Limb (tissue), 2 donors: ENCODE measurements around the gene DUSP28.
A peak's percentile ranks its signal among the peaks of the same experiment; 100 is the strongest.

ENCODE experiments used
- DNase-seq, 2 donors: peaks; one replicate each; pipeline ENCODE4 v3.0.0-alpha.2; 2016; ENCODE audit errors: extremely low spot score in 2 of 2

The DUSP28 gene

DNA sequence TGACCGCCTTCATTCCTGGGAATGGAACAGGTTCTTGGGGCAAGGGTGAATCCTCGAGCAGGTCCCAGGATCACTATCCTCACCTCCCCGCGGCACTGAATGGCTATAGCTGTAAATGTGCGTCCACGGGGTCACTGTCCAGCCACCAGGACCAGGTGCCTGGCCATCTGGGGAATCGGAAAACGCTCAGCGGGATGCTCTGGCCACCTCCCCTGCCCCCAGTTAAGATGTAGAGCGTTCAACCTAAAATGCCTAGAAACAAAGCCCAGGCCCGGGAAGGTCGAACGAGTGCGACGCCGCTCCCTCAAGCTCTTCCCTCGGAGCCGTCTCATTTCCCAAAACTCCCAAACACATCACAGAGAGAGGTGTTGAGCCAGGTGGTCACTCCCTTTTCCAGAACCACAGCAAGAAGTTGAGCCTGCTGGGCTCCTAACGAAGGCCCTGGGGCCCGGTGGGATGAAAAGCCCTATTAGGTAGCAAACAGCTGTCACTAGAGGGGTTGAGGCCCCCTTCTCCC is 25.6 kb downstream of the DUSP28 start:
- DNase-seq: no peak

DNA sequence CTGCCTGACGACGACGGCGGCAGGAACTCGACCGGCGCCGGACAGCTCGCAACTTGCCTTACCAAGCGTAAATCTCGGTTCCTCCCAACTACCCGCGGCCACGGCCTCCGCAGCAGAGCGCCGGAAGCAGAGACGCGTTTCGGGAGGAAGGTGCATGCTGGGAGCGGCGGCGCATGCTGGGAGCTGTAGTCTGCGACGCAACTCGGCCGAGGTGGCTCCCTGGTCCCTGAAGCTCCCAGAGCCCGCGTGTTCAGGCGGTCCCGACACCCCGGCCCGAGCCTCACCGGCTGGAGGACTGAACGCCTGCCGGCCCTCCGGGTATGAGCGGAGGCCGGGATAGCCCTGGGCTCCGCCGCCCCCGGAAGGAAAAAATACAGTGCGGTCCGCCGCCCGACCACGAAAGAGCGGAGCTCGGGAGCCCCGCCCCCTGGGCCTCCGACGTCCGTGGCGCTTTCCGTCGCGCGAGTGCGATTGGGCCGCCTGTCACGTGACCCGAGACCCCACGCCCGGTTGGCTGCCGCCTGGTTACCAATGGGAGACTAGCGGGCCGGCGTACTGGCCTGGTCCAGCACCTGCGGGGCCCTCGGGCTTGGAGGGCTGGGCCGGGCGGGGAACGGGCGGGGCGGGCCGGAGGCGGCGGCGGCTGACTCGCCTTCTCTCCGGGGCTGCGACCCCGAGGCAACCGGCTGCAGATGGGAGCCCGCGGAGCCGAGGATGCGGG is 26.2 kb downstream of the DUSP28 start, which contains the start of gene CAPN10:
Gene CAPN10 (plus strand): TSS at position 537 of the 721 bp plus-strand sequence. CDS start 178 bp downstream, at position 715.
- DNase-seq: peak; percentile 98

DNA sequence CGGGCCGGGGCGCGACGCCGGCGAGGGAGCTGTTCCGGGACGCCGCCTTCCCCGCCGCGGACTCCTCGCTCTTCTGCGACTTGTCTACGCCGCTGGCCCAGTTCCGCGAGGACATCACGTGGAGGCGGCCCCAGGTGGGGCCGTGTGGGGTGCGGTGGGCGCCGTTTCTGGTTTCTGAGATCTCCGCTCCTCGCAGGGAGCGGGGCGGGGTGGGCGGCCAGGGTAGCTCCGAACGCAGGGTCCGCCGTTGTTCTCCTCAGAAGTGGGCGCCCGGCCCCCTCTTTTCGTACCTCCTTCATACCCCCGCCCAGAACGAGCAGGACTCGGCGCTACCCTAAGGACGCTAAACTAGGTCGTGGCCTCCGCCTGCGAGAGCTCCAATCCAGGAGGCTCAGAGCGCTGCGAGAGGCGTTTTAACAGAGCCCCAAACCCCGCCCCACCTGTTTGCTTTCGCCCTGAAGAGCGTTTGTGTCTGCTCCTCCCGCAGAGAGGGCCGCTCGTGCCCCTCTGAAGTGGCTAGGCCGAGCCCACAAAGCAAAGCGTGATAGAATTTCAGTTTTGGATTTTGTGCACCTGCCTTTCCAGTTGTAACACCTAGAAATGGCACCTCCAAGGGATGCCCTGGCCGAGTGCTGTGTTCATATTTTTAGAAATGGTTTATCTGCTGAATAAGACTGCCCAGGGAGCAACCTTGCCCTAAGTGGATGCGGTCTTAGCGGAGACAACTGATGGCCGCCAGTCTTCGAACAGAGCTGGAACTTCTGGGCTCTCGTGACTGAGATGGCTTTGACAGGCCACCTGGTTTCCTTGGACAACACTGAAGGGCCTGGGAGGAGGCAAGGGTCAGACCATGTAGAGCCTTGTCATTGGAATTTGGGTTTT is 27.0 kb downstream of the DUSP28 start:
- DNase-seq: no peak

DNA sequence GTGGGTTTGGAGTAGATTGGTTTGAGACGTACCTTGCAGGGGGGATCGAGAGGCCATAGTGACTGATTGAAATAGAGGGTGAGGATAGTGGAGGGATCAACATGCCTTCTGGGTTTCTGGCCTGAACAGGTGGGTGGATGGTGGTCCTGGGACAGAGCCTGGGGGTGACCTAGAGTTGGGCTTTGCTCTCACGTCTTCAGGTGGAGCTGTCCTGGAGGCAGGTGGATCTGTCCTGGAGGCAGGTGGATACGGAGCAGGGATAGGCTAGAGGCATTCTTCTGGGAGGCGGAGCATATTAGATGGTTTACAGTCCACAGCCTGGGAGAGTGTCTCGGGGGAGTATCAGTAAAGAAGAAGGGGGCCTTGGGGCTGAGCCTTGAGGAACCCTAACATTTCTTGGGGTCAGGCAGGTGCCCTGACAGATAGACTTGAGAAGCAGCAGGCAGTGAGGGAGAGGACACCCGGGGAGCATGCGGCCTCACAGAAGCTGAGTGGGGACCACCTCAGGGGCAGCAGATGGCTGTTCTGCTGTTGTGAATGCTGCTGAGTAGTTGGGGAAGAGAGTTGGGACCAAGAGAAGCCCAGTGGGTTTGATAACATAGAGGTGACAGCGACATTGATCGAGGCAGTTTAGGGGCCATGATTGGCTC is 28.0 kb downstream of the DUSP28 start:
- DNase-seq: no peak

DNA sequence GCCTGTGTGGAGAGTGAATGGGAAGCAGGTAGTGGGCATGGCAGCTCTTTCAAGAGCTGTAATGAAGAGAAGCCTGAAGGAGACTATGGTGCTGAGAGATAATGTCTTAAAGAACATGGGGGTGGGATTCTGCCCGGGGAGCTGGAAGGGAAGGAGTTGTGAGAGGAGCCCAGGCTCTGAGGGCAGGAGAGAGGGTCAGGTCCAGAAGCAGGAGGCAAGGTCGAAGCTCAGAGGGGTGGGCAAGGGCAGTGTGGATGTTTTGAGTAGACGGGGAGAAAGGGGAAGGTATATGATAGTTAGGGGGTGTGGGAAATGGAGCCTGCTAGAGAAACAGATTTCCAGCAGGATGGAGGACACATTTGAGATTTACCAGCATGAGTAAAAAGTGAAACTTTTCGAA is 28.5 kb downstream of the DUSP28 start:
- DNase-seq: no peak

DNA sequence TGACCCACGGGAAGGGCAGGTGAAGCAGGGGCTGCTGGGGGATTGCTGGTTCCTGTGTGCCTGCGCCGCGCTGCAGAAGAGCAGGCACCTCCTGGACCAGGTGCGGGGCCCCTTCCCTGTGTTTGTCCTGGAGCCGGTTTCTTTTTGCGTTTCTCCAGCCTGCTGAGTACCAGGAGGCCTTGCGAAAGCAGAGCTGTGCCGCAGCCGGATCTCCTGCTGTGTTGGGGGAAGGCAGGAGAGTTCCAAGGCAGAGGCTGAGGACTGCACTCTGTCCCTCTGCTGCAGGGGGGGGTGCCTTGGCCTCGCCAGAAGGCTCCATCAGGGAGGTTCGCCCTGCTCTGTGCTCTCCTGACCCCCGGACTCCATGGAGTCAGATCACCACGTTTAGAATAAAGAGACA is 29.2 kb downstream of the DUSP28 start:
- DNase-seq: no peak

DNA sequence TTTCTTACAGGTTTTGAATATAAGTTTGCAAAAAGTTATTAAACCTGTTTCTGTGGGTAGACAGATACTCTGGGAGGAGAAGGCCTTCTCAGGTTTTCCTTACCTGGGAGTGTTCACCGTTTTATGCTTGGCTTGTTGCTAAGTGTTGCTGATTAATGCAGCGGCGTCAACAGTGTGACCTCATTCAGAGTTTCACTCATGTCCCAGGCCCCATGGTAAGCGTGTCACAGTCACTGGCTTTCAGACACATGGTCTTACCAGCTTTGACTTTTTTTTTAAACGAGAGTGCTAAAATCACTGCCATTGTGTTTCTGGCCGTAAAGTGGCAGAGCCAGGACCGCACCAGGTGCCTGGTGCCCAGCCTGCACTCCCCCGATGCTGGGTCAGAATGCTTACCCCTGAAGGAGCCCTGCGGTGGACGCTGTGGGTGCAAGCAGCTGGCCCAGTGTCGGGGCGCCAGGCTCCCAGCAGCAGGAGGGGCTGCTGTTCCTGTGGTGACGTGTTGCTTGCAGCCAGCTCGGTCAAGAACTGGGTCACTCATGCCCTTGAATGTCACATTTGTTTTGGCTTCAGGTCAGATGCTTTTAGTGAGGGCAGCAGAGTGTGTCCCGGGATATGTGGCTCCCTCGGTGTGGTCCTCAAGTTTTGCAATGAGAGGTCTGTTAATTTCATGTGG is 29.8 kb downstream of the DUSP28 start:
- DNase-seq: no peak

DNA sequence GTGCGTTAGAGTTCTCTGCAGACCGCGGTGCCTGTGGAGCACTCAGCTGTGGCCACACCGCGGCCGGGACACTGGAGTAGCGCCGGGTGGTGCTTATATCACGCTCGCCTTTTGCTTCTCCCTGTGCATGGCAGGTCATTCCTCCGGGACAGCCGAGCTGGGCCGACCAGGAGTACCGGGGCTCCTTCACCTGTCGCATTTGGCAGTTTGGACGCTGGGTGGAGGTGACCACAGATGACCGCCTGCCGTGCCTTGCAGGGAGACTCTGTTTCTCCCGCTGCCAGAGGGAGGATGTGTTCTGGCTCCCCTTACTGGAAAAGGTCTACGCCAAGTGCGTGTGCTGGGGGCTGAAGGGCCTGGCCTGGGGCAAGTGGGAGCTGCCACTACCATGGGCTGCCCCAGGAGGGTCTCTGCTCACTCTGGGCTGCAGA is 30.5 kb downstream of the DUSP28 start:
- DNase-seq: no peak

DNA sequence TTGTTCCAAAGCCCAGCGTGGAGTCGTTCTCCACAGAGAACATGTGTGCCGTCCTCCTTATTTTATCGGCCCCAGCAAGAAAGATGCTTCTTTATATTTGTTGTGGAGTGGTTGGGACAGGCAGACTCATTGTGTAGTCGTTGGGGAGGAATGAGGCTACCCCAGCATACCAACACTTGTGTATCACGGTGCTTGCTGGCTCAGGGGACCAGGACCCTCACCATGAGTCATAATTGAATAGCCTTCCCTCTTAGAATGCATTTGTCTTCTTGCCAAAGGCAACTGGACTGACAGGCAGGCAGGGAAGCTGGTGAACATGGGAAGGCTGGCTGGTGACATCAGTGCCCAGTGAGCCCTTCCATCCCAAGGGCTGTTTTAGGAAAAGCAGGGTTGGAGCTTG is 31.1 kb downstream of the DUSP28 start:
- no peak for DNase-seq

DNA sequence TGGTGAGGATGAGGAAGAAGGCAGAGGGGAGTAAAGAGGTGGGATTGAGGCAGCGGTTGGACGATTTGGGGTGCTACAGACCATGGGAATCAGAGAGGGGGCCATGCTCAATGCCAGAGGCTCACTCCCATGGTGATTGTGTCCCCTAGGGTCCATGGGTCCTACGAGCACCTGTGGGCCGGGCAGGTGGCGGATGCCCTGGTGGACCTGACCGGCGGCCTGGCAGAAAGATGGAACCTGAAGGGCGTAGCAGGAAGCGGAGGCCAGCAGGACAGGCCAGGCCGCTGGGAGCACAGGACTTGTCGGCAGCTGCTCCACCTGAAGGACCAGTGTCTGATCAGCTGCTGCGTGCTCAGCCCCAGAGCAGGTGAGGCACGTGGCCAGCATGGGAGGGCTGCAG is 31.6 kb downstream of the DUSP28 start:
- no peak for DNase-seq

DNA sequence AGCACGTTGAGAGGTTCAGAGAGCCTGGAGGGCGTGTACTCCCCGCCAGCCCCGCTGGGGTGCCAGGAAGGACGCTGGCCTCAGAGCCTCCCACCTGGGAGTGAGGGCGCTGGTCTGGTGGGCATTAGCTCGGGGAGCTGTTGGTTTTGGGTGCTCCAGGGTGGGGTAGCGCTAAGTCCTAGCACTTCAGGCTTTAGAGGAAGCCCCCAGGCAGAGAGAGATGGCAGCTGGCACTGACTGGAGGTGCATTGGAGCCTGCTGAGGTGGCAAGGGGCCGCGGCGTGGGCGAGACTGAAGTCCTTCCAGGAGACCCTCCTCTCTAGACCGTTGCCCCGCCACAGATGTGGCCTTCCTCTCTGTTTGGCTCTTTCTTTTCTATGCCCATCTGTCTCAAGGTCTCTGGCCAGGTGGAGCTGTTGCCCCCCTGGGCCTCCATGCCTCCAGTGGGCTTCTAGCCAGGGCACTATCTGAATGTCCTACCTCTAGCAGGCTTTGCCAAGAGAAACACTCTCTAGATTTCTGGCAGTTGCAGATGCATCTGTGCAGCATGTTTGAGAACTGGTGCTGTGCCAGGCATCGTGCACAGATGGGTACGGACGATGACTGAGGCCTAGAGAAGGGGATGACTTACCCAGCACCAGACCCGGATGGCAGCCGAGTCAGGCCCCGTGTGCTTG is 33.0 kb downstream of the DUSP28 start:
- DNase-seq: no peak

DNA sequence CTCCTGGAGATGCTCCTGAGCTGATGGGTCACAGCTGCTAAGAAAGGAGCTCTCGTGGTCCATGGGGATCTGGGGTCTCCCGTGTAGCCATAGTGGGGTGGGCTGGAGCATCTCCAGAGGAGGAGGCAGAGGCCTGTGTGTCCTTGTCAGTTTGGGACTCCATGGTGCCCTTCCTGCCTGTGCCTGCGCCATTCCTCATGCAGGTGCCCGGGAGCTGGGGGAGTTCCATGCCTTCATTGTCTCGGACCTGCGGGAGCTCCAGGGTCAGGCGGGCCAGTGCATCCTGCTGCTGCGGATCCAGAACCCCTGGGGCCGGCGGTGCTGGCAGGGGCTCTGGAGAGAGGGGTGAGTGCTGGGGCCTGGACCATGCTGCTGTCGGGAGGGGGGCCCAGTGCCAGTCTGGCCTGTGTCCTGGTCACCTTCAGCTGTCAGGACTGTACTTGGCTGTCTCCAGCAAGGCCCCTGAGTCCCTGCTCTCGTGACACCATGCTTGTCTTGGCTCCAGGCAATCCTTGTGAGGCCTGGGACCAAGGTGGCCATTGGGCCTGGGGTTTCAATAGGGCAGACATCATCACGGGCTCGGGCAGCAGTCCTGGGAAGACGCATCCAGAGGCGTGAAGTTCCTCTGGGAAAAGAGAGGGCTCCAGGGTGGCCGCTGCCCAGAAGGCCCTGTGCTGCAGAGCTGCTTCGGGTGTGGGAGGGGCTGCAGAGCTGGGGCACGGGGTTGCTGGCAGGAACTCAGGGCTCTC is 33.7 kb downstream of the DUSP28 start:
- DNase-seq: no peak

DNA sequence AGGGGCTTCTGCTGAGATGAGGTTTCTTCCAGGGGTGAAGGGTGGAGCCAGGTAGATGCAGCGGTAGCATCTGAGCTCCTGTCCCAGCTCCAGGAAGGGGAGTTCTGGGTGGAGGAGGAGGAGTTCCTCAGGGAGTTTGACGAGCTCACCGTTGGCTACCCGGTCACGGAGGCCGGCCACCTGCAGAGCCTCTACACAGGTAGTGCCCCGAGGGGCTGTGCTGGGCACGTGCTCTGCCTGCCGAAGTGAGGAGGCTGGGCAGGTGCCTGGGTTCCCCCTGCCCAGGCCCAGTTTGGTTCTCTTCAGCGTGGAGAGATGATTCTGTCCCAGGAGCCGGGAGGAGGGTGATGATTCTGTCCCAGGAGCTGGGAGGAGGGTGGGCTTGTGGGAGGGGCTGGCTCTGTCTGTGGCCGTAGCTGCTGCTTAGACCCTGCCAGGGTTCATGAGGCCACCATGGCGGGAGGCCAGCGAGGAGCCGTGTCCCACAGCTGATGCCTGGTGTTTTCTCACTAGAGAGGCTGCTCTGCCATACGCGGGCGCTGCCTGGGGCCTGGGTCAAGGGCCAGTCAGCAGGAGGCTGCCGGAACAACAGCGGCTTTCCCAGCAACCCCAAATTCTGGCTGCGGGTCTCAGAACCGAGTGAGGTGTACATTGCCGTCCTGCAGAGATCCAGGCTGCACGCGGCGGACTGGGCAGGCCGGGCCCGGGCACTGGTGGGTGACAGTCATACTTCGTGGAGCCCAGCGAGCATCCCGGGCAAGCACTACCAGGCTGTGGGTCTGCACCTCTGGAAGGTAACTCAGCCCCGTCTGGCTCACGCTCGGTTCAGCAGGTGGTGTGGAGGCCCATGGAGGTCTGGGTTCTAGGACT is 34.6 kb downstream of the DUSP28 start:
- no peak for DNase-seq

DNA sequence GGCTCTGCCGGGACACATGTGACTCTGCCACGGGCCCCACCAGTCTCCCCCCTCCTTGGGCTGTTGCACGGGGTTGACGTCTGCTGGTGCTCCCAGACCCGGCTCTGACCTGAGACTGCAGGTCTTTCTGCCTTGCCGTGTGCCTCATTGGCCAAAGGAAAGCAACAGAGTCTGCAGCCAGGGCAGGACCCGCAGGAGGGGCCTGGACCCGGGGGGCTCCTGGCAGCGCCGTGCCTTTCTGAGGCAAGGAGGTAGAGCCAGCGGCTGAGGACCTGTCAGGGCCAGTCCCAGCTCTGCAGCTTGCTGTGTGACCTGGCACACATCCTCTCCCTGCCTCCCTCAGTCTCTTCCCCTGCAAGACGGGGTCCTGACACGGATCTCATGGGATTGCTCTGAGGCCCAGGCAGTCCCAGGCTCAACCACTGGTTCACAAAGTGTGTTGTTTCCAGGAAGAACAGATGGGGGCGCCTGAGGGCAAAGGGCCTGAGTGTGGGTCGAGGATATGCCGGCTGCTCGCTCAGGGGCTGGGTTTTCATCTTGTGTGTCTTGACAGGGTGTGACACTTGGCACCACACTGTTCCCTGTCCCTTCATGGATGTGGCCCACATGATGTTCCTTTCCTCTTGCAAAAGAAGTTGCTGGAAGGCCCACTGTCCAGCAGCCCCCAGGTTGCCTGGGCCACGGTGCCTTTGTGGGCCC is 35.4 kb downstream of the DUSP28 start:
- DNase-seq: no peak

DNA sequence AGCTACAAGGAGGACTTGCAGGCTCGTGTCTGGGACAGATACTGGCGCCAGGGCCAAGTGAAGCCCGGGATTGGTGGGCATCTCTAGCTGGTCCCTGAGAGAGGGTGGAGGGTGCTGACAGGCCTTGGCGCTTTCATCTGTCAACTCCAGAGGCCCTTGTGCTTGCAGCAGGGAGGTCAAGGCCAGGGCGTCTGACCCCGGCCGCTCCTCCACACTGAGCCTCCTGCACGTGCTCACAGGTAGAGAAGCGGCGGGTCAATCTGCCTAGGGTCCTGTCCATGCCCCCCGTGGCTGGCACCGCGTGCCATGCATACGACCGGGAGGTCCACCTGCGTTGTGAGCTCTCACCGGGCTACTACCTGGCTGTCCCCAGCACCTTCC is 35.9 kb downstream of the DUSP28 start:
- DNase-seq: no peak

DNA sequence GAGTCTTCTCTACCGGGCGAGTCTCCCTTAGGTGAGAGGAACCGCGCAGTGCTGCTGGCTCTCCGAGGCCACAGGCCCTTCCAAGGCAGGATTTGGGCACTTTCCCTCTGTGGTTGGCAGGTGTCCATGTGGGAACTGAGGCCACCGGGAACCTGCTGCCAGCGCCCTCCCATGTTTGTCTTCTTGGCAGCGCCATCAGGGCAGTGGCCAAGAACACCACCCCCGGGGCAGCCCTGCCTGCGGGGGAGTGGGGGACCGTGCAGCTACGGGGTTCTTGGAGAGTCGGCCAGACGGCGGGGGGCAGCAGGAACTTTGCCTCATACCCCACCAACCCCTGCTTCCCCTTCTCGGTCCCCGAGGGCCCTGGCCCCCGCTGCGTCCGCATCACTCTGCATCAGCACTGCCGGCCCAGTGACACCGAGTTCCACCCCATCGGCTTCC is 36.4 kb downstream of the DUSP28 start:
- DNase-seq: no peak

DNA sequence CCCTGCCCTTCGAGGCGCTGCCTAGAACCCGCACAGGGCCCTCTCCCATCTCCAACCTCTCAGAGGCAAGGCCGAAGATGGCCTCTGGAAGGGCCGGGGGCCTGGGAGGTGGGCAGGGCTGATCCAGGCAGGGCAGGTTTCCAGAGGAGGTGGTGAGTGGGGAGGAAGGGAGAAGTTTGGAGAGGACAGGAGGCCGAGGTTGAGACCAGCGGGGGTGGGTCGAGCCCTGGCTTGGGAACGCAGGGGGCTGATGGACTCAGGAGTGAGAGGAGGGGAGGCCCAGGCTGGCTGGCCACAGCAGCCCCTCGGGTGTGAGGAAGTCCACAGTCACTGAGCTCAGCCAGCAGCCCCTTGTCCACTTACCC is 36.9 kb downstream of the DUSP28 start:
- no peak for DNase-seq

DNA sequence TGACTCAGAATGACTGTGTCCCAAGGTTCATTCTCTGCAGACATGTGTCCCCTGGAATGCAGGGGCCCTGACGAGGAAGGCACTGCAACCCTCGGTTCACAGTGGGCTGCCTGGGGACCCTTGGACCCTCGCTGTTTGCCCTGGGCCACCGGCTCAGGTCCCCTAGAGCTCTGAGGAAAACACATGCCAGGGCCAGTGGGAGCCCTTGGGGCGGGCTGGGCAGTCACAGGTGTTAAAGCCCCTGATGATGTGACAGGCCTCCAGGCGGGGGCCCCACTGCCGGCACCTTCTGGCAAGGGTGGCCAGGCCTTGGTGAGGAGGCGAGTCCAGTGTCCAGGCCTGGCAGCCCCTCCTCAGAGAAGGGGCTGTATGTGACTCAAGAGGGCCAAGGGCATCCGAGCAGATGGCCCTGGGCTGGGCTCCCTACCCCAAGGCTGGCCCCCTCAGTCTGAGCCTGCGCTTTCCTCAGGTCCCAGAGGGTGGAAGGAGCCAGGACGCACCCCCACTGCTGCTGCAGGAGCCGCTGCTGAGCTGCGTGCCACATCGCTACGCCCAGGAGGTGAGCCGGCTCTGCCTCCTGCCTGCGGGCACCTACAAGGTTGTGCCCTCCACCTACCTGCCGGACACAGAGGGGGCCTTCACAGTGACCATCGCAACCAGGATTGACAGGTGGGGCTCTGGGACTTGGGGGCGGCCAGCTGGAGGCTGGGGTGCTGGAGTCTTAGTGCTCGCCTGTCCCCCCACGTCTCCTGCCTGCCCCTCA is 37.4 kb downstream of the DUSP28 start:
- DNase-seq: no peak
